Stomach (tissue), 9 donors: Measurements from ENCODE around the gene PALM3. TPM values are rescaled to one million over a fixed set of nuclear protein-coding genes. Genes with fewer than 3 reads are reported as not detected.

ENCODE experiments used
- DNase-seq, 2 donors: peaks; one replicate each; pipeline versions ENCODE4 v3.0.0 to v3.0.0-alpha.2; 2013 to 2019
- H3K27ac ChIP-seq, 5 donors: fragments of 200-600 bp in 4 of 5; sonication (generic) in 4 of 5; one replicate each; pipeline ENCODE4 v1.5.1; 2013 to 2019; ENCODE audit warnings: mild to moderate bottlenecking in 1 of 5, moderate library complexity in 1 of 5
- H3K27me3 ChIP-seq, 3 donors: fragments of 200-600 bp; sonication (generic); one replicate each; pipeline ENCODE4 v1.5.1; 2017 to 2019; ENCODE audit warnings: mixed run types in 1 of 3
- H3K36me3 ChIP-seq, 4 donors: fragments of 200-600 bp; sonication (generic); 1 replicate in 3 of 4; 2 replicates in 1 of 4; pipeline ENCODE4 v1.5.1; 2016 to 2019
- H3K4me1 ChIP-seq, 4 donors: fragments of 200-600 bp; sonication (generic); one replicate each; pipeline ENCODE4 v1.5.1; 2016 to 2019
- H3K4me3 ChIP-seq, 4 donors: fragments of 200-600 bp; sonication (generic) in 3 of 4; one replicate each; pipeline ENCODE4 v1.5.1; 2016 to 2019; ENCODE audit warnings: mild to moderate bottlenecking in 1 of 4
- H3K9me3 ChIP-seq, 4 donors: fragments of 200-600 bp; sonication (generic); one replicate each; pipeline ENCODE4 v1.5.1; 2016 to 2019
- EP300 ChIP-seq: sonication (generic); formaldehyde crosslinking; IDR thresholded peaks from one replicate; pipeline ENCODE4 v1.6.1; 2017; ENCODE audit warnings: antibody characterized with exemption
- POLR2A ChIP-seq, 4 donors: fragments of 450-650 bp; IDR thresholded peaks; one replicate each; pipeline ENCODE4 v1.6.1; 2016; ENCODE audit warnings: antibody characterized with exemption in 4 of 4, control low read depth in 2 of 4, mild to moderate bottlenecking in 1 of 4, moderate library complexity in 1 of 4
- POLR2AphosphoS5 ChIP-seq, 3 donors: sonication (generic); formaldehyde crosslinking; IDR thresholded peaks; one replicate each; pipeline ENCODE4 v1.6.1; 2016; ENCODE audit warnings: antibody characterized with exemption in 3 of 3
- WGBS, 5 donors: extraction: QIAGEN DNeasy Blood & Tissue Kit in 3 of 5; methylation state at CpG; one replicate each; pipeline versions ENCODE4 v1.1.5 to v1.1.7; 2013 to 2018; 5-methylcytosine and 5-hydroxymethylcytosine counted together
- intact Hi-C: fragments of 100-400 bp; cut with DNase I; formaldehyde crosslinking; loops from one replicate; pipeline ENCODE4 v1.15.1; 2023; ENCODE audit warnings: low total_unique reads
- polyA plus RNA-seq, 3 donors: library from polyadenylated mRNA; stranded (reverse); fragments of 200-250 nt; gene quantifications; one replicate each; pipeline ENCODE4 v1.2.3, GENCODE V29; 2013
- total RNA-seq, 5 donors: library from RNA; depleted of rRNA; stranded (reverse); fragments of >200 nt; gene quantifications; one replicate each; pipeline versions ENCODE4 v1.1.0 to v1.2.3, GENCODE V29; 2014 to 2016
- TF ChIP-seq, protein P1 (sequence below), 7 experiments: fragments of 450-650 bp in 4 of 7; fragments of 200-600 bp in 3 of 7; sonication (generic) in 3 of 7; IDR thresholded peaks; one replicate each; pipeline ENCODE4 v1.5.1; 2016 to 2019; ENCODE audit warnings: antibody characterized with exemption in 7 of 7, control low read depth in 2 of 7, mild to moderate bottlenecking in 1 of 7
- donor health status: healthy with polysubstance abuse.
- donor health status: Bipolar disorder and iron deficiency.
- donor health status: healthy.

PALM3 gene
- total and polyA plus RNA-seq, 8 donors: 4.2 to 141 (median 21.6) TPM

DNA sequence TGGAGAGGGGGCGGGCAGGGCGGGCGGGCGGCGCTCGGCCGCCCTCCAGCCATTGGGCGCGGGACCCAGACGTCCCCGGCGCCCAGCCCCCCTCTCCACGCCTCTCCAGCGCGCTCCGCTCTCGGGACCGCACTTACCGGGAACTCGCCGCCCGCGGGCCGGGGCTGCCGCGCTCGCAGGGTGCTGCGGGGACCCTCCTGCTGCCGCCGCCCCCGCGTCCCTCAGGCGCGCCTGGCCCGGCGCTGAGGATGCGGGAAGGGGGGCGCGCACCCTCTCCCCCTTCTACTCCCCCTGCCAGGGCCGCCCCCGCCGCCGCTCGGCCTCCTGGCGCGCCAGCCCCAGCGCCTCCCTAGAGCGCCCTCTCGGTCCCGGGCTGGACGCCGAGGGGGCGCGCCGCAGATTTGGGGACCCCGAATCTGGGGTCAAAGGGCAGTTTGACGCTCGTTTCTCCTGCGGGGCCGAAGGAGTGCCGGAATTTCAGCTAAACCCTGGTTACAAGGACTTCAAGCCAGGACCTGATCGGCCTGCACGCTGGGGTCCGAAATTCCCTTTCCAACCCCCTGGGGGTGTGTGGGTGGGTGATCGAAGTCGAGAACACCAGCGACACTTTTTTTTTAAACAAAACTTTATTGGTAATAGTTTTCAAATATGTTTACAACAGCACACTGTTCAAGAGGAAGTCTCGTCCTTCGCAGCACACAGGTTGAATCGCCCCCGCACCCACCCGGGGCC, 29.4 kb upstream of the PALM3 start:
- peaks cover 12 to 24% (median 21%) of the 10 kb centered on the region in 4 donors for H3K4me1 ChIP-seq
- intact Hi-C loops: no loop called here
- 0 to 2% (median 0%) methylated on average over 19 to 71 of the region's 72 CpGs for WGBS, 5 donors
- peak overlapping the region; percentile 87 to 98 (median 95) for H3K27ac ChIP-seq
- peaks cover 9 to 26% (median 20%) of the 10 kb centered on the region in 4 donors for H3K36me3 ChIP-seq
- H3K4me3 ChIP-seq: peak overlapping the region; percentile 75 to 93 (median 82)
- H3K27me3 ChIP-seq: no peaks in the 10 kb centered on the region
- TF ChIP-seq POLR2AphosphoS5 (IDR thresholded peaks at IDR 0.05) (peak; percentile 64 to 78 (median 73)), EP300 (no peak)
- peak in 1 of 2 donors; percentile 87 for DNase-seq
- peaks cover 0 to 10% (median 9%) of the 10 kb centered on the region in 4 donors for H3K9me3 ChIP-seq

DNA sequence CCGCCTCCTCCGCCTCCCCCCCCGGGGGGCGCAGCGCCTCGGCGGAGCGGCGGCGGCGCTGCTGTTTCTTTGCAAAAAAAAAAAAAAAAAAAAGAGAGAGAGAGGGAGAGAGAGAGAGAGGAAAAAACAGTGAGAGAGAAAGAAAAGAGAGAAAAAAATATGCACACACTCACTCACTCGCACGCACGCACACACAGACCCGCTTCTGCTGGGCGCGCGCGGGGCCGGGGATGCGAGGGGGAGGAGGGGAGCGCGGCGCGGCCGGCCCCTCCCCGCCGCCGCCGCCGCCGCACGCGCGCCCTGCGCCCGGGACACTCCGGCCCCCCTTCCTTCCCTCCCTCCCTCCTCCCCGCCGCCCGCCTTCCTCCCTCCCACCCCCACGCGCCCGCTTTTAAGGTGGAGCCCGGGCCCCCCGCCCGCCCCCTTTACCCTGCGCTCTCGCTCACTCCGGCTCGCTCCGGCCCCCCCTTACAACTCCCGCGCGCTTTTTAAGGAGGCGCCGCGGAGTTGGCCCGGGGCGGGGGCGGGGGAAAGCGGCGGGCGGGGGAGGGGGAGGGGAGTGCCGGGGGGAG, 28.7 kb upstream of the PALM3 start, which contains the start of gene SAMD1:
Gene SAMD1 (minus strand): TSS at position 243 of the 572 bp plus-strand sequence.
- WGBS, 5 donors: 0 to 2% (median 1%) methylated on average over 4 to 44 of the region's 65 CpGs
- intact Hi-C loops: no loop called here
- peak within 1 kb of the TSS; percentile 87 to 98 (median 95) for H3K27ac ChIP-seq

DNA sequence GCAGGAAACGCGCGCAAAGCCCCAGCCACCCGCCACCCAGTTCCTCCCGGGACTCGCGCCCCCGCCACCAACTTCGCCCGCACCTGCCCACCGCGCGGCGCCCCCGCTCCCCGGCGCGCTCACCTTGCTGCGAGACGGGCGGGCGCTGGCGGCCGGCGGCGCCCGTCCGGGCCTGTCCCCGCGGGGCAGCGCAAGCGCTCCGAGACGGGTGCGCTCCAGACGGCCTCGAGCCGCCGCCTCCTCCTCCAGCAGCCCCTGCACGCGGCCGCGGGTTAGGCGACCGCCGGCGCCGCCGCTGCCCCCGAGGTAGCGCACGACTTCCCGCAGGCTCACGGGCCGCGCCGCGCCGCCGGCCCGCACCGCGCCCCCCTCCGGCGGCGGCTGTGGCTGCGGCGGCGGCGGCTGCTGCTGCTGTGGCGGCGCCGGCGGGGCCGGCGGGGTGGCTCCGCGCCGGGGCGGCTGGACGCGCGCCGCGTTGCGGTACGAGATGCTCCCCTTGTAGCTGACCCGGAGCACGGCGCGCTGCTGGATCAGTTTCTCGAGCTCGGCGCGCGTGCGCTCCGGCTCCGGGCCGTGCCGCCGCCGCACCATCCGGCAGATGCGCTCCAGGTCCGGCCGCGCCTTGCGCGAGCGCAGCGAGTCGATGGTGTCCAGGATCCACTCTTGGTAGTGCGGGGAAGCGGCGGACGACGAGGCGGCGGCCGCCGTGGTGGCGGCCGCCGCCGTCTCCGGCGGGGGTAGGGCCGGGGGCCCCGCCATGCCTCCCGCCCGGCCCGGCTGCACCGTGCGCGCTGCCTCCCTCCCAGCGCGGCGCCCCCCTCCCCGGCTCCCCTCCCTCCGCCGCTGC, 28.0 kb upstream of the PALM3 start:
- 0 to 1% (median 0%) methylated on average over 13 to 136 of the region's 142 CpGs for WGBS, 5 donors
- Histone ChIP-seq H3K27ac (peak overlapping the region; percentile 87 to 98 (median 95)), H3K9me3 (peaks cover 0 to 10% (median 9%) of the 10 kb centered on the region in 4 donors), H3K4me1 (peaks cover 12 to 34% (median 29%) of the 10 kb centered on the region in 4 donors), H3K27me3 (no peaks in the 10 kb centered on the region), H3K36me3 (peaks cover 9 to 25% (median 16%) of the 10 kb centered on the region in 4 donors), H3K4me3 (peak overlapping the region; percentile 75 to 93 (median 82))
- intact Hi-C loops: no loop called here
- TF ChIP-seq, protein P1, sequence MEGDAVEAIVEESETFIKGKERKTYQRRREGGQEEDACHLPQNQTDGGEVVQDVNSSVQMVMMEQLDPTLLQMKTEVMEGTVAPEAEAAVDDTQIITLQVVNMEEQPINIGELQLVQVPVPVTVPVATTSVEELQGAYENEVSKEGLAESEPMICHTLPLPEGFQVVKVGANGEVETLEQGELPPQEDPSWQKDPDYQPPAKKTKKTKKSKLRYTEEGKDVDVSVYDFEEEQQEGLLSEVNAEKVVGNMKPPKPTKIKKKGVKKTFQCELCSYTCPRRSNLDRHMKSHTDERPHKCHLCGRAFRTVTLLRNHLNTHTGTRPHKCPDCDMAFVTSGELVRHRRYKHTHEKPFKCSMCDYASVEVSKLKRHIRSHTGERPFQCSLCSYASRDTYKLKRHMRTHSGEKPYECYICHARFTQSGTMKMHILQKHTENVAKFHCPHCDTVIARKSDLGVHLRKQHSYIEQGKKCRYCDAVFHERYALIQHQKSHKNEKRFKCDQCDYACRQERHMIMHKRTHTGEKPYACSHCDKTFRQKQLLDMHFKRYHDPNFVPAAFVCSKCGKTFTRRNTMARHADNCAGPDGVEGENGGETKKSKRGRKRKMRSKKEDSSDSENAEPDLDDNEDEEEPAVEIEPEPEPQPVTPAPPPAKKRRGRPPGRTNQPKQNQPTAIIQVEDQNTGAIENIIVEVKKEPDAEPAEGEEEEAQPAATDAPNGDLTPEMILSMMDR (IDR thresholded peaks at IDR 0.05): peak in 1 of 7 experiments; percentile 21
- no peak for TF ChIP-seq POLR2AphosphoS5 (IDR thresholded peaks at IDR 0.05)
- DNase-seq: peak; percentile 62 to 83

More for the DNA sequence above, 28.7 kb upstream of the PALM3 start, which contains the start of gene SAMD1:
- DNase-seq: peak; percentile 93 to 97
- no peaks in the 10 kb centered on the region for H3K27me3 ChIP-seq
- TF ChIP-seq, protein P1 (IDR thresholded peaks at IDR 0.05): no peak
- TF ChIP-seq EP300 (no peak), POLR2A (IDR thresholded peaks at IDR 0.05) (no peak), POLR2AphosphoS5 (IDR thresholded peaks at IDR 0.05) (no peak)
- H3K4me3 ChIP-seq: peak within 1 kb of the TSS; percentile 75 to 93 (median 82)
- H3K4me1 ChIP-seq: peaks cover 12 to 27% (median 24%) of the 10 kb centered on the region in 4 donors
- peaks cover 9 to 25% (median 16%) of the 10 kb centered on the region in 4 donors for H3K36me3 ChIP-seq
- peaks cover 0 to 10% (median 9%) of the 10 kb centered on the region in 4 donors for H3K9me3 ChIP-seq

DNA sequence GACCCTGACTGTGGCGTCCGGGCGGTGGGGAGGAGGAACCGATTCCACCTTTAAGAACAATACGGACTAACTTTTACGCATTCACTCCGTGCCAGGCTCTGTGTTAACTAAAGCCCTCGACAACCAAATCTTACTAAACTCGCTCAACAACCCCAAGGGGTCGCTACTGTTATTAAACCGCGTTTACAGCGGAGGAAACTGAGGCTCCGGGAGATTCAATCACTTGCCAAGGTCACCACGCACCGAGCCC, 27.5 kb upstream of the PALM3 start:
- 16 to 21% (median 16%) methylated on average over 11 to 16 of the region's 16 CpGs for WGBS, 5 donors
- peak overlapping the region in 4 of 5 donors; percentile 8 to 98 (median 94) for H3K27ac ChIP-seq
- H3K36me3 ChIP-seq: peaks cover 9 to 25% (median 16%) of the 10 kb centered on the region in 4 donors
- peaks cover 12 to 39% (median 31%) of the 10 kb centered on the region in 4 donors for H3K4me1 ChIP-seq
- intact Hi-C loops: no loop called here
- peaks cover 0 to 10% (median 9%) of the 10 kb centered on the region in 4 donors for H3K9me3 ChIP-seq
- DNase-seq: peak in 1 of 2 donors; percentile 52
- TF ChIP-seq POLR2A (IDR thresholded peaks at IDR 0.05) (no peak), POLR2AphosphoS5 (IDR thresholded peaks at IDR 0.05) (no peak), EP300 (no peak)
- TF ChIP-seq, protein P1 (IDR thresholded peaks at IDR 0.05): no peak
- peak overlapping the region; percentile 75 to 93 (median 82) for H3K4me3 ChIP-seq
- no peaks in the 10 kb centered on the region for H3K27me3 ChIP-seq
